KMS-11 (cell line): ENCODE measurements around the gene DNAAF1.

Experiments used
- H2AFZ ChIP-seq: fragments of 200-600 bp; sonication (generic); 2 replicates; pipeline ENCODE4 v1.6.1; 2016; ENCODE audit warnings: antibody characterized with exemption, mixed run types, low read depth
- H3K27ac ChIP-seq: fragments of 200-600 bp; sonication (generic); 2 replicates; pipeline ENCODE4 v1.6.1; 2016; ENCODE audit warnings: mild to moderate bottlenecking, mixed run types
- H3K27me3 ChIP-seq: fragments of 200-600 bp; sonication (generic); 2 replicates; pipeline ENCODE4 v1.6.1; 2017; ENCODE audit warnings: mild to moderate bottlenecking, low read depth, mixed run types, moderate library complexity; ENCODE audit not compliant: insufficient read depth
- H3K36me3 ChIP-seq: fragments of 200-600 bp; sonication (generic); 2 replicates; pipeline ENCODE4 v1.6.1; 2017; ENCODE audit warnings: mild to moderate bottlenecking, mixed run types; ENCODE audit not compliant: insufficient read depth
- H3K4me1 ChIP-seq: fragments of 200-600 bp; sonication (generic); 2 replicates; pipeline ENCODE4 v1.6.1; 2016; ENCODE audit warnings: mild to moderate bottlenecking, low read depth, mixed run types; ENCODE audit not compliant: poor library complexity, severe bottlenecking
- H3K4me2 ChIP-seq: fragments of 200-600 bp; sonication (generic); 2 replicates; pipeline ENCODE4 v1.7.0; 2016; ENCODE audit warnings: mild to moderate bottlenecking, mixed run types
- H3K4me3 ChIP-seq: fragments of 200-600 bp; sonication (generic); IDR thresholded peaks from 2 replicates; pipeline ENCODE4 v1.6.1; 2017; ENCODE audit warnings: low read depth, low read length, mixed read lengths; ENCODE audit not compliant: insufficient read depth
- H3K79me2 ChIP-seq: fragments of 200-600 bp; sonication (generic); 2 replicates; pipeline ENCODE4 v1.6.1; 2016; ENCODE audit warnings: low read depth, mixed run types; ENCODE audit not compliant: insufficient read depth
- H3K9ac ChIP-seq: fragments of 200-600 bp; sonication (generic); 2 replicates; pipeline ENCODE4 v1.6.1; 2016; ENCODE audit warnings: mild to moderate bottlenecking, mixed run types
- H4K20me1 ChIP-seq: fragments of 200-600 bp; sonication (generic); 2 replicates; pipeline ENCODE4 v1.6.1; 2016; ENCODE audit warnings: mild to moderate bottlenecking, mixed run types; ENCODE audit not compliant: insufficient read depth
- CTCF ChIP-seq: fragments of 200-600 bp; sonication (generic); conservative IDR thresholded peaks from 2 replicates; pipeline ENCODE4 v1.6.1; 2017; ENCODE audit warnings: low read depth, mild to moderate bottlenecking, antibody characterized with exemption, low read length, moderate library complexity, mixed read lengths

DNAAF1 gene

GRCh38 chr16:84156342-84156784 lies 11.3 kb downstream of the DNAAF1 start:
- no peak overlapping the region for H2AFZ ChIP-seq
- H3K79me2 ChIP-seq = no peaks in the 10 kb centered on the region
- H3K9ac ChIP-seq = no peak overlapping the region
- no peaks in the 10 kb centered on the region for H3K36me3 ChIP-seq
- H3K4me3 ChIP-seq = no peak overlapping the region
- TF ChIP-seq CTCF = no peak
- no peaks in the 10 kb centered on the region for H3K4me1 ChIP-seq
- H3K4me2 ChIP-seq = no peak overlapping the region
- H3K27me3 ChIP-seq = no peaks in the 10 kb centered on the region
- no peaks in the 10 kb centered on the region for H4K20me1 ChIP-seq
- no peak overlapping the region for H3K27ac ChIP-seq

GRCh38 chr16:84159007-84159406 lies 13.9 kb downstream of the DNAAF1 start:
- H3K27me3 ChIP-seq = no peaks in the 10 kb centered on the region; the same call in 1 of the 2 replicates
- H2AFZ ChIP-seq = no peak overlapping the region
- no peak for TF ChIP-seq CTCF

GRCh38 chr16:84159800-84160199 lies 14.7 kb downstream of the DNAAF1 start:
- H3K27me3 ChIP-seq = no peaks in the 10 kb centered on the region; the same call in 1 of the 2 replicates

More at GRCh38 chr16:84159007-84159406, 13.9 kb downstream of the DNAAF1 start:
- H3K4me2 ChIP-seq = no peak overlapping the region
- H3K27ac ChIP-seq = no peak overlapping the region
- no peaks in the 10 kb centered on the region for H3K4me1 ChIP-seq
- H3K9ac ChIP-seq = no peak overlapping the region
- no peaks in the 10 kb centered on the region for H3K79me2 ChIP-seq
- H3K36me3 ChIP-seq = no peaks in the 10 kb centered on the region
- no peak overlapping the region for H3K4me3 ChIP-seq
- H4K20me1 ChIP-seq = no peaks in the 10 kb centered on the region

GRCh38 chr16:84161037-84161436 lies 15.9 kb downstream of the DNAAF1 start:
- H3K27ac ChIP-seq = no peak overlapping the region
- H3K4me1 ChIP-seq = no peaks in the 10 kb centered on the region
- H4K20me1 ChIP-seq = no peaks in the 10 kb centered on the region
- H3K4me3 ChIP-seq = no peak overlapping the region
- no peaks in the 10 kb centered on the region for H3K79me2 ChIP-seq
- no peak overlapping the region for H3K4me2 ChIP-seq
- no peak overlapping the region for H3K9ac ChIP-seq
- no peak overlapping the region for H2AFZ ChIP-seq
- H3K27me3 ChIP-seq = no peaks in the 10 kb centered on the region; the same call in 1 of the 2 replicates
- H3K36me3 ChIP-seq = no peaks in the 10 kb centered on the region
- TF ChIP-seq CTCF = no peak

More at GRCh38 chr16:84159800-84160199, 14.7 kb downstream of the DNAAF1 start:
- H3K79me2 ChIP-seq = no peaks in the 10 kb centered on the region
- TF ChIP-seq CTCF = no peak
- no peak overlapping the region for H3K4me2 ChIP-seq
- H3K36me3 ChIP-seq = no peaks in the 10 kb centered on the region
- no peaks in the 10 kb centered on the region for H3K4me1 ChIP-seq
- no peak overlapping the region for H3K9ac ChIP-seq
- no peak overlapping the region for H3K27ac ChIP-seq
- H2AFZ ChIP-seq = no peak overlapping the region
- H3K4me3 ChIP-seq = no peak overlapping the region
- H4K20me1 ChIP-seq = no peaks in the 10 kb centered on the region
